Activated CD4-positive, alpha-beta T cell treated with anti-CD3 and anti-CD28 coated beads, Interleukin-2, amount 10 ng/mL, durations not matched to agents 24 days and 14 days (primary cell): ENCODE results near the gene LEMD1. TPM values are rescaled to one million over a fixed set of nuclear protein-coding genes. Genes with fewer than 3 reads are reported as not detected.
"Not testable (repeated sequence)": the region's sequence is repeated elsewhere in the genome, so short reads cannot be mapped to it uniquely, and the experiment has no call there.

Source experiments
- DNase-seq: peaks from one replicate; pipeline ENCODE4 v3.0.0; 2022
- H3K27ac Mint-ChIP-seq: one replicate; pipeline ENCODE4 v1.8.0; 2022; ENCODE audit warnings: mild to moderate bottlenecking, mixed read lengths
- H3K27me3 Mint-ChIP-seq: one replicate; pipeline ENCODE4 v1.8.0; 2022; ENCODE audit warnings: mixed read lengths
- H3K36me3 Mint-ChIP-seq: one replicate; pipeline ENCODE4 v1.8.0; 2022; ENCODE audit warnings: low read depth, mild to moderate bottlenecking, mixed read lengths
- H3K4me1 Mint-ChIP-seq: one replicate; pipeline ENCODE4 v1.8.0; 2021; ENCODE audit warnings: mixed read lengths
- H3K4me3 Mint-ChIP-seq: one replicate; pipeline ENCODE4 v1.8.0; 2022; ENCODE audit warnings: mild to moderate bottlenecking, moderate library complexity, mixed read lengths
- H3K9me3 Mint-ChIP-seq: one replicate; pipeline ENCODE4 v1.8.0; 2021; ENCODE audit warnings: mixed read lengths
- intact Hi-C: fragments of 100-400 bp; cut with micrococcal nuclease; formaldehyde crosslinking; loops from one replicate; pipeline ENCODE4 v1.15.1; 2023
- total RNA-seq: library from RNA; stranded (reverse); gene quantifications from 2 replicates; pipeline ENCODE4 v1.2.3, GENCODE V29; 2022

LEMD1 gene
- total RNA-seq, 1 donor from 2014 or later = 0.47 TPM

DNA sequence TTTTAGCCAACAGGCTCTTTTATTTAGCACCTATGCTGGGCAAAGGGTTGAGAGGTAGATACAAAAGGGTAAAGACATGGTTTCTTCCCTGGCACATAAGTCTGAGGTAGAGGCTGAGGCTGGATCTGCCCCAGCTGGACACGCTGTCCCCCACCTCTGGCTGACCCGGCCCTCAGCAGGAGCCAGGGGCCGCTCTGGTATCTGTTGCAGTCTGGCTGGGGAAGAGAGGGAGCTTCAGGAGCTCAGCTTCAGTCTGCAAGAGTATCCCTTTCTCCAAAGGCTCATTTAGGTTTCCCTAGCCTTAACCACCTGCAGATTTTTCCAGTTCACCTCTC, 19.8 kb upstream of the LEMD1 start:
- Mint-ChIP-seq H3K4me3 (peak overlapping the region; percentile 82), H3K4me1 (peaks cover 22% of the 10 kb centered on the region), H3K36me3 (no peaks in the 10 kb centered on the region), H3K9me3 (no peaks in the 10 kb centered on the region), H3K27me3 (peaks cover 7% of the 10 kb centered on the region), H3K27ac (peak overlapping the region; percentile 91)
- intact Hi-C loops = loop anchor here (5.0 kb wide), 1 partner anchor 46 kb away; no protein-coding TSS in a partner anchor
- DNase-seq = no peak

DNA sequence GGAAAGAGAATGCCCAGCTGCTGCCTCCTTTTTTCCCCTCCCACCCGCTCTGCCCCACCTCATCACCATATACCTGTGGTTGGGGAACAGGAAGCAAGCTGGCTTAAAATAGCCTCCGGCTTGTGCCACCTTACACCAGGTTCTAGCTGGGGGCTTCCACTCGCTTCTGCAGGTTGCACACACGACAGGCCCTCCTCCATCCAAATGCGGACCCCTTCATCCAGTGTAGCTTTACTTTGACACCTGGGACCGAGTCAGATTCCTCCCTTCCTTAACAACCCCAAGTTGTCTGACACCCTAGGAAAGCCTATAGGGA, 19.4 kb upstream of the LEMD1 start:
- Mint-ChIP-seq H3K36me3 (no peaks in the 10 kb centered on the region), H3K9me3 (no peaks in the 10 kb centered on the region), H3K4me3 (peak overlapping the region; percentile 82), H3K27ac (peak overlapping the region; percentile 91), H3K4me1 (peaks cover 22% of the 10 kb centered on the region), H3K27me3 (peaks cover 9% of the 10 kb centered on the region)
- intact Hi-C loops = loop anchor here (5.0 kb wide), 1 partner anchor 46 kb away; no protein-coding TSS in a partner anchor
- DNase-seq = no peak

DNA sequence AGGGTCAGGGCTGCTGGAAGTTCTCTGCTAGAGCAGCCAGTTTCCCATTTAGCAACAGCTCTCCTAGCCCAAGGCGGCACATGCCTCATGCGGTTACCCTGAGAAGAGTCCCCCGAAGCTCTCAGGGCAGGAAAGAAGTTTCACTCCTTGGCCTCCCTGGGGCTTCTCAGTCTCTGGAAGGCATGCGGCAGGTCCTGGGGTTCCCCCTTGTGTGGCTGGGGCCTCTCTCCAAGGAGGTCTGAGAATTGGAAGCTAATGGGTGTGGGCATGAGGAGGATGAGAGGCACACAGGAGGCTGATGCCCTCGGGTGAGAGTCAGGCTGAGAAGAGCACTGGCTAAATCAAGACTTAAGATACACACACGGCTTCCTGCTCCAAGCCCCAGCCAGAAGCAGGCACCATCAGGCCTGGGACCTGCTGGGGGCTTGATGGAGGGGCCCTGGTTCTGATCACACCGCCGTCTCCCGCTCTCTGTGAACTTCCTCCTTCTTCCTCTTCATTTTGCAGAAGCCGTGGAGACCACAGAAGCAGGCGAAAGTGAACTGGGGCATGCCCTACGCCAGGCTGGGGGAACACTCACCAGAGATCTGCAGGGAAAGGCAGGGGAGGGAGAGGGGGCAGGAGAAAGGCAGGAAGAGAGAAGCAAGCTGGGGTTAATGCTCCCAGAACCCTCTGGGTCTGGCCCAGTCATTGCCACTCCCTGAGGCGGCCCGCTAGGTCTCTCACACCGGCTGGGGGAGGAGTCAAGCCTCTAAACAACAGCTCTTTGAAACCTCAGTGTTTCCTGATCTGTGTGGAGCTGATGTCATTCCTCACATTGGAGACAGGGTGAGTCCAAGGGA, 18.8 kb upstream of the LEMD1 start:
- intact Hi-C loops = loop anchor here (5.0 kb wide), 1 partner anchor 47 kb away; no protein-coding TSS in a partner anchor
- peak overlapping the region; percentile 82 for H3K4me3 Mint-ChIP-seq
- H3K9me3 Mint-ChIP-seq = no peaks in the 10 kb centered on the region
- H3K4me1 Mint-ChIP-seq = peaks cover 22% of the 10 kb centered on the region
- H3K27me3 Mint-ChIP-seq = peaks cover 11% of the 10 kb centered on the region
- no peaks in the 10 kb centered on the region for H3K36me3 Mint-ChIP-seq
- H3K27ac Mint-ChIP-seq = peak overlapping the region; percentile 91
- peak; percentile 91 for DNase-seq

DNA sequence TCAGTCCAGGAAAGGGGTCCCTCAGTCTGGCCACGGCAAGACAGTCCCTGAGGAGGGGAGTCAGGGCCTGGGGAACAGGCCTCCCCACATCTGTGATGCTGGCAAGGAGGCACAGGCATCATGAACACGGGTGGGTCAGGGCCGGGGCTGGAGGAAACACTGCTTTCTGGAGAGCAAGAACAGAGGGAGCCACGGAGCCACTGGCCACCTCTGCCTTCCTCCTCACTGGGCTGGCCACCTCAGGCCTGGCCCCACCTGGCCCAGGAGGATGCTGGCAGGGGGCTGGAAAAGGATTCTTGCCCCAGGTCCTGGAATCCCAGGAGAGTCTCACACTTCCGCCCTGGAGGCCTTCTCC, 18.2 kb upstream of the LEMD1 start:
- intact Hi-C loops = loop anchor here (5.0 kb wide), 1 partner anchor 47 kb away; no protein-coding TSS in a partner anchor
- Mint-ChIP-seq H3K4me1 (peaks cover 22% of the 10 kb centered on the region), H3K27me3 (peaks cover 13% of the 10 kb centered on the region), H3K36me3 (no peaks in the 10 kb centered on the region), H3K4me3 (peak overlapping the region; percentile 82), H3K27ac (peak overlapping the region; percentile 91), H3K9me3 (no peaks in the 10 kb centered on the region)
- no peak for DNase-seq

DNA sequence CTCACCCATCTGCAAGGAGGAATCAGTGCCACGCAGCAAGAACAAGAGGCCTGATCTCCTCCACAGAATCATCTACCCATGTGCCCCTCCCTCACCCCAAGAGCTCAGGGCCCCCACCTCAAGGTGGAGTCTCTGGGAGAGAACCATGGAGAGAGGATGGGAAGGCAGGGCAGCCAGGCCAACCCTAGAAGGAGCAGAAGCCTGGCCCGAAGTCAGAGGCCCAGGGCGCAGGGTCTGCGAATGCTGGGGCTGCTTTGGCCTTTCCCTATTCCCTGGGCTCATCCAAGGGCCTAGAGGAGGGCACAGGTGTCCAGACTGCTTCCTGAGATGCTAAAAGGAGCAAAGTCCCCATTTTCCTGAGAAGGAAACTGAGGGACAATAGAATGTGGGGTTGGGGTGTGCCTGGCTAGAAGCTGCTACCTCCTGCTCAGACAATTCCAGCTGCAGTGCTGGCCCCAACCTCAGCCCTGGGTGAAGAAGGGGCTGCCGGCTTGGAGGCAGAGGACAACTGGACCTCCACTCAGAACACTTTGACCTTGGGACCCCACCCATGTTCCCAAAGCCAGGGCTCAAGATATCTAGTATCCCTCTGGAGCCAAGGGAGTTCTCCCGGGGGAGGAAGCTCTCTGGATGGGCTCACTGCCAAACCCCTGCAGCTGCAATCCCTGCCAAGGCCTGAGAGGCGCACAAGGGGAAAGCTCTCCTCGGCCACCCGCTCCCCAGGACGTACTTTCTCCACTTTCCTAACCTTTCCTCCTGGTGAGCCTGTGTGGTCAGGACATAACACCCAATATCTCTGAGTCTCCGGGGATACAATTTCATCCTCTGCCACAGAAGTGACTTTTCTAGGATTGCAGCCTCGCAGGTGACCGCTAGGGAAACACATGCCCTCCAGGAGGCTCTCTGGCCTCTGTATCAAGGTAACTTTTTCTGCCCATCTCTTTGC, 16.6 kb upstream of the LEMD1 start:
- Mint-ChIP-seq H3K27ac (no peak overlapping the region), H3K36me3 (no peaks in the 10 kb centered on the region), H3K9me3 (no peaks in the 10 kb centered on the region), H3K4me3 (no peak overlapping the region), H3K4me1 (peaks cover 22% of the 10 kb centered on the region), H3K27me3 (peaks cover 17% of the 10 kb centered on the region)
- intact Hi-C loops = no loop called here
- DNase-seq = no peak

DNA sequence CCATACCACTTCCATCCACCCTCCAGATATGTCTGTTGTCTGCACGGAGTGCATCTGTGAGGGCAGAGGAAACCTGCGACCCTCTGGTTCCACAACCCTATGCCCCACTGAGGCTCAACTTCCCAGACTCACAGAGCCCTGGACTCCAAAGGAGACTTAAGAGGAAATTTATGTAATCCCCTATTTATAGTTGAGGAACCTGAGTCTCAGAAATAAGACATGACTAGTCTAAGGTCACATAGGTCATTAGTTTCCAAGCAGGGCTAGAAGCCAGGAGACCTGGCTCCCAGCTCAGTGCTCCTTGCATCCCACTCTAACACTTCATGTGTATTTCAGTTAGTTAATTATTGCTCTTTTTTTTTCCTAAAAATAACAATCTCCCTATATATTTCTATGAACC, 15.7 kb upstream of the LEMD1 start:
- Mint-ChIP-seq H3K9me3 (no peaks in the 10 kb centered on the region), H3K4me1 (peaks cover 22% of the 10 kb centered on the region), H3K27ac (no peak overlapping the region), H3K36me3 (no peaks in the 10 kb centered on the region), H3K4me3 (no peak overlapping the region), H3K27me3 (peaks cover 17% of the 10 kb centered on the region)
- DNase-seq = no peak
- intact Hi-C loops = no loop called here

DNA sequence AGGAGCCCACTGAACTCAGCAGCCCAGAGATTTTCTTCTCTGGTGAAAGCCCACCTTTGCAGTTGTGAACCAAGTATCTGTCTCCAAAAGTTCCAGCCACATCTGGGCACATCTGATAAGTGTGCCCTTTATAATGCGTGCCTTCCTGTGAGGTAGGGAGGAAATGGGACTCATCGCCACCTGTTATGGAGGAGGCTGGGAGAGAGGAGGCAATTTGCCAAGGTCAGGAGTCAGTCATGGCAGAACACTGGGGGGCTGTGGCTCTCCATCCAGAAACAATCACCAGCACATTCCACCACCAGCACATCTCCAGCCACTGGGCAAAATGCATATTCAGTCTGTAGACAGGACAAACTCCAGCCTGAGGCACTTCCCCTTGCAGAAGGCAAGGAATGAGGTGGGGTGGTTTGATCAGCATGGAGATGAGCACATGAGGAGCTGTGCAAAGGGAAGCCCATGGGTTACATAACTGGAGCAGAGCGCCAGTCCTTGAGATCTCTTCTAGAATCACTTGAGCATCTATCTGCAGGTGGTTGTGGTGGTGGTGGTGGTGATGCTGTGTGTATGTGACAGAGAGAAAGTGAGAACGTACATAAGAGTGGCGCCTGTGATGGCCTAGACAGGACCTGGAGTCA, 15.0 kb upstream of the LEMD1 start:
- intact Hi-C loops = no loop called here
- Mint-ChIP-seq H3K4me3 (no peak overlapping the region), H3K36me3 (no peaks in the 10 kb centered on the region), H3K9me3 (no peaks in the 10 kb centered on the region), H3K27ac (no peak overlapping the region), H3K4me1 (peaks cover 21% of the 10 kb centered on the region), H3K27me3 (peaks cover 22% of the 10 kb centered on the region)
- DNase-seq = no peak

DNA sequence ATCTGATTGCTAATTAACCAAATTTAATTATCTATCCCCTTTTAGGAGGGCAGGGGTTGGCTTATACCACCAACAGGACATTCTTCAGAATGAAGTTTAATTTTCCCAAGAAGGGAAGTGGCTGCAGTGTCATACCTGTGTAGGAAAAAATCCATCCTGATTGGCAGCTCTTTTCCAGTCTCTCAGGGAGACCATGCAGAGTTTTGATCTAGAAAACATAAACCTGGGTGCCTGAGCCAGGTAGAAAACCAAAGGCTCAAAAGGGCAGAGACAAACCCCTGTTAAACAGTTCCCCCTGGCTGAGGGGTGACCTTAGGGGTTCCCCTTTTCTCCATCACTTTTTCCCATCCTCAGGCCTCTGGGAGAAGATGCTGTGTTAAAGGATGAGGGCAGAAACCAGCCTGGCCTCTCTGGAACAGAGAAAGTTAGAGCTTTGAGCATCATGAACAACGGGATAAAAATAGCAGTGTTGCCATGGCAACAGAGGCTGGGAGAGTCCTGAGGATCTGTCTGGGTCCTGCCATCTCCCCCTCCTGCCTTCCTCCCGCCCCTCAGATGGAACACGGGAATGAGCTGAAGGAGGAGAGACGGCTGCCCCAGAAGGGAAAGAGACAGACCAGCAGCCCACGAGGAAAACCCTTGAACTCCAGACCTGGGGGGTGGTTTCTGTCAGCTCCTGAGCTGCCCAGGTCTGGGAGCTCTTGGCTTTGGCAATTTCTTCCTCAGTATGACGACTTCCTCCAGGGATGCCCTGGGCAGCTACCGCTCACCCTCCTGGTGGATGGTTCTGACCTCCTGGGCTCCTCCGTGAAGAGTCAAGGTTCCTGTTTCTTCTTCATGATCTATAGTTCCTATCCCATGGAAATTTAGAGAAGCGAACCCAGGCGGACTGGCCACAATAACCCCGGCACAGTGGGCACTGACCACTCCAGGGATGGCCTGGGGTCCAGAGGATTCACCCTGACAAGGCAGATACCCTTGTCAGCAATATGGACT, 14.0 kb upstream of the LEMD1 start:
- no peak overlapping the region for H3K4me3 Mint-ChIP-seq
- H3K9me3 Mint-ChIP-seq = no peaks in the 10 kb centered on the region
- DNase-seq = no peak
- no peak overlapping the region for H3K27ac Mint-ChIP-seq
- H3K36me3 Mint-ChIP-seq = no peaks in the 10 kb centered on the region
- intact Hi-C loops = no loop called here
- peaks cover 29% of the 10 kb centered on the region for H3K27me3 Mint-ChIP-seq
- peaks cover 12% of the 10 kb centered on the region for H3K4me1 Mint-ChIP-seq

DNA sequence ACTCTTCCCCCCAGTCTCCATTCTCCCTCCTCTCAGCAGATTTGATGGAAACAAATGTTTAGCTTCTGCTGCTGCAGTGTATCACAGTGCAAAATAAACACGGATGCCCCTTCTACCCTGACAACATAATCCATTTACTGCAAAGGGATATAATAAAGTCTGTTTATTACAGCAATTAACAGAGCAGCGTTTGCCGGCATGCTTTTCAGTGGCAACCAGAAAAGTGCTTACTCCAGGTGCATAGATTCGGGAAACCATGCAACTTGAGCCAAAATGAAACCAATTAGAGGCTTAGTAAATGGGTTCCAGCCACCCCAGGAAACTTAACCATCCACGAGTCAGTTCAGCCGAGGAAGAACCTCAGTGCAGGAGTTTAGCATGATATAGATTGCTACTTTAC, 12.9 kb upstream of the LEMD1 start:
- no peak for DNase-seq
- H3K4me3 Mint-ChIP-seq = no peak overlapping the region
- no peak overlapping the region for H3K27ac Mint-ChIP-seq
- no peaks in the 10 kb centered on the region for H3K9me3 Mint-ChIP-seq
- H3K27me3 Mint-ChIP-seq = peaks cover 32% of the 10 kb centered on the region
- H3K4me1 Mint-ChIP-seq = peaks cover 9% of the 10 kb centered on the region
- H3K36me3 Mint-ChIP-seq = no peaks in the 10 kb centered on the region
- intact Hi-C loops = no loop called here

DNA sequence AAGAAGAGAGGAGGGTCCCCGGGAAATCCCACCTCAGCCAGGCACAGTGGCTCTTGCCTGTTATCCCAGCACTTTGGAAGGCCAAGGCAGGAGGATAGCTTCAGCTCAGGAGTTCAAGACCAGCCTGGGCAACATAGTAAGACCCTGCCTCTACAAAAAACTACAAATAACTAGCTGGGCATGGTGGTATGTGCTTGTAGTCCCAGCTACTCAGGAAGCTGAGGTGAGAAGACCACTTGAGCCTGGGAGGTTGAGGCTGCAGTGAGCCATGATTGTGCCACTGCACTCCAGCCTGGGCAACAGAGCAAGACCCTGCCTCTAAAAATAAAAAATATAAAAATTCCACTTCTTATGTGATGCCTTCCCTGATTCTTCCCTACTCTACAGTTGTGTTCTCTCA, 10.8 kb upstream of the LEMD1 start:
- H3K4me3 Mint-ChIP-seq, intact Hi-C loops, H3K9me3 Mint-ChIP-seq, H3K36me3 Mint-ChIP-seq, H3K27ac Mint-ChIP-seq, H3K4me1 Mint-ChIP-seq, DNase-seq: not testable (repeated sequence)
- H3K27me3 Mint-ChIP-seq = peaks cover 37% of the 10 kb centered on the region

DNA sequence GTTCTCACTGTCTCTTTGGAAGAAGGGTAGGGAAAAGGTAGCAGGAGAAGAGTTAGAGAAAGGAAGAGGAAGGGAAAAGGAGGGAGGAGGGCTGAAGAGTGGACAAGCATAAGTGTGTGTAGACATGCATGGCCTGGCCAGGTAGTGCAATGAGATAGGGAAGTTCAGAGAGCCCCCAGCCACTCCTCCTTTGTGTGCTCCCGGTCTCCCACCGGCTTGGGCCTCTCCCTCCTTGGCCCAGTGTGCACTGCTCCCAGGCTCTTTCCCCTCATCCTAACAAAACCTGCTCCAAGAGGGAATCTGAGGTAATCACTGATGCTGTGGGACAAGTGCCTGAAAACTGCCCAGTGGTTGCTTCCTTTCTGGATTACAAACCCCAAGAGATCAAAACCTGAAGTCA, 10.3 kb upstream of the LEMD1 start:
- H3K4me3 Mint-ChIP-seq = no peak overlapping the region
- DNase-seq = no peak
- peaks cover 42% of the 10 kb centered on the region for H3K27me3 Mint-ChIP-seq
- H3K36me3 Mint-ChIP-seq = no peaks in the 10 kb centered on the region
- H3K9me3 Mint-ChIP-seq = no peaks in the 10 kb centered on the region
- intact Hi-C loops = no loop called here
- H3K4me1 Mint-ChIP-seq = peaks cover 7% of the 10 kb centered on the region
- no peak overlapping the region for H3K27ac Mint-ChIP-seq

DNA sequence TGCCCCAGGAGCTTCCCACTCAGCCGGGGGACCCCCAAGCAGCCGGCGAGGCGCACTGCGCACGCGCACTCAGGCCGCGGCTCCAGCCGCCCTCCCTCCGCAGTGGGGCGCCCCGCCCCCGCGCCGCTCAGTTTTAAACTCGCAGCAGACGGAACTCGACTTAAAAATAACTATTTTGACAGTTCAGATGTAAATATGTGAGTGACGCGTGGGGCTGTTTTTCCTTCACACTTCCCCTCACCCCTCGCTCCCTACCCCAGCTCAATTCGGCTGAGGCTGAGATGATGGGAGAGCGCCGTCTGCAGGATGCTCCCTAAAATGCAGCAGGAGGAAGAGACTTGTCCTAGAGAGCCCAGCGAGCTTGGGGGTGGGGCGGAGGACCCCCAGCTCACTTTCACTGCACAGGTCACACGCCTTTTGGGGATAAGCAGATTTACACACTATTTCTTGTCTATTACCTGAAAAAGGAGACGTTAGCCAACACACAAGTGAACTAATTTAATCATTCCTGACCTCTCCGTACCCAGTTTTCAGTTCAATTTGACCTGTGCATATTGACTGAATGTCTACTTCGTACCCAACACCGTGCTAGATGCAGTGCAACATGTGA, 8.9 kb upstream of the LEMD1 start:
- Mint-ChIP-seq H3K4me1 (peaks cover 7% of the 10 kb centered on the region), H3K36me3 (no peaks in the 10 kb centered on the region), H3K27ac (peak overlapping the region; percentile 42), H3K27me3 (peaks cover 49% of the 10 kb centered on the region), H3K4me3 (peak overlapping the region; percentile 85), H3K9me3 (no peaks in the 10 kb centered on the region)
- DNase-seq = peak; percentile 83
- intact Hi-C loops = no loop called here
